ENCODE data around the gene MAMDC2.
A peak's percentile ranks its signal among the peaks of the same experiment; 100 is the strongest.

- TF ChIP-seq, protein P1, sequence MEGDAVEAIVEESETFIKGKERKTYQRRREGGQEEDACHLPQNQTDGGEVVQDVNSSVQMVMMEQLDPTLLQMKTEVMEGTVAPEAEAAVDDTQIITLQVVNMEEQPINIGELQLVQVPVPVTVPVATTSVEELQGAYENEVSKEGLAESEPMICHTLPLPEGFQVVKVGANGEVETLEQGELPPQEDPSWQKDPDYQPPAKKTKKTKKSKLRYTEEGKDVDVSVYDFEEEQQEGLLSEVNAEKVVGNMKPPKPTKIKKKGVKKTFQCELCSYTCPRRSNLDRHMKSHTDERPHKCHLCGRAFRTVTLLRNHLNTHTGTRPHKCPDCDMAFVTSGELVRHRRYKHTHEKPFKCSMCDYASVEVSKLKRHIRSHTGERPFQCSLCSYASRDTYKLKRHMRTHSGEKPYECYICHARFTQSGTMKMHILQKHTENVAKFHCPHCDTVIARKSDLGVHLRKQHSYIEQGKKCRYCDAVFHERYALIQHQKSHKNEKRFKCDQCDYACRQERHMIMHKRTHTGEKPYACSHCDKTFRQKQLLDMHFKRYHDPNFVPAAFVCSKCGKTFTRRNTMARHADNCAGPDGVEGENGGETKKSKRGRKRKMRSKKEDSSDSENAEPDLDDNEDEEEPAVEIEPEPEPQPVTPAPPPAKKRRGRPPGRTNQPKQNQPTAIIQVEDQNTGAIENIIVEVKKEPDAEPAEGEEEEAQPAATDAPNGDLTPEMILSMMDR (IDR thresholded peaks at IDR 0.05; ENCODE audit: low read length) = peak; percentile 82
- TF ChIP-seq EZH2 (optimal IDR thresholded peaks at IDR 0.05; ENCODE audit: low read depth, low read length) (no peak), EZH2phosphoT487 (IDR thresholded peaks at IDR 0.05; ENCODE audit: low read length) (no peak)
Measured at GRCh38 chr9:70113403-70114022, 69.9 kb downstream of the MAMDC2 start.
